SU-DHL-6 (cell line): ENCODE measurements around the gene GPR152.

Source experiments
- CTCF ChIP-seq: fragments of 200-600 bp; sonication (generic); IDR thresholded peaks from one replicate; pipeline ENCODE4 v1.5.1; 2017; ENCODE audit warnings: antibody characterized with exemption, mild to moderate bottlenecking, low read length, moderate library complexity; ENCODE audit not compliant: insufficient read depth, poor library complexity, severe bottlenecking
- EZH2phosphoT487 ChIP-seq: fragments of 200-600 bp; sonication (generic), shearing (Covaris generic); conservative IDR thresholded peaks from 2 replicates; pipeline ENCODE4 v1.6.1; 2018; ENCODE audit warnings: mild to moderate bottlenecking, antibody characterized with exemption, low read length, moderate library complexity, mixed read lengths

- no peak for TF ChIP-seq CTCF
- no peak for TF ChIP-seq EZH2phosphoT487
These were observed 14.6 kb upstream of the GPR152 start for GRCh38 chr11:67466962-67467771.
